ENCODE results near the gene LRRC46.

DNA sequence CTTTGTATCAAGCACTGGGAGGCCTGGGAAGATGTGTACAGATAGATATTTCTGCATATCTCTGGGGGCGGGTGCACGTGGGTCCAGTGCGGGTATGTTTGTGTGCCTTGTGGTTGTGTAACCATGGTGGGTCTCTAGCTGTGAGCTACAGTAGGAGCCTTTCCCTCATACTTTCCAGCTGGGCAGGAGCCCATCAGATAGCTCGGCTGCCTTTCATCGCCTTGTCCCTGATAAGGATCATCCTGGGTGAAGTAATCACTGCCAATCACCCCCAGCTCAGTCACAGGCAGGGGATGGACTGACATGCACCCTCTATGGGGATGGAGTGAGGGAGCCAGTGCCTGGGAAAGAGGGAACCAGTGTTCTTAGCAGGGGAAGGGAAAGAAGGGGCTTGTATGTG is 12.8 kb downstream of the LRRC46 start:
- TF ChIP-seq, protein P1, sequence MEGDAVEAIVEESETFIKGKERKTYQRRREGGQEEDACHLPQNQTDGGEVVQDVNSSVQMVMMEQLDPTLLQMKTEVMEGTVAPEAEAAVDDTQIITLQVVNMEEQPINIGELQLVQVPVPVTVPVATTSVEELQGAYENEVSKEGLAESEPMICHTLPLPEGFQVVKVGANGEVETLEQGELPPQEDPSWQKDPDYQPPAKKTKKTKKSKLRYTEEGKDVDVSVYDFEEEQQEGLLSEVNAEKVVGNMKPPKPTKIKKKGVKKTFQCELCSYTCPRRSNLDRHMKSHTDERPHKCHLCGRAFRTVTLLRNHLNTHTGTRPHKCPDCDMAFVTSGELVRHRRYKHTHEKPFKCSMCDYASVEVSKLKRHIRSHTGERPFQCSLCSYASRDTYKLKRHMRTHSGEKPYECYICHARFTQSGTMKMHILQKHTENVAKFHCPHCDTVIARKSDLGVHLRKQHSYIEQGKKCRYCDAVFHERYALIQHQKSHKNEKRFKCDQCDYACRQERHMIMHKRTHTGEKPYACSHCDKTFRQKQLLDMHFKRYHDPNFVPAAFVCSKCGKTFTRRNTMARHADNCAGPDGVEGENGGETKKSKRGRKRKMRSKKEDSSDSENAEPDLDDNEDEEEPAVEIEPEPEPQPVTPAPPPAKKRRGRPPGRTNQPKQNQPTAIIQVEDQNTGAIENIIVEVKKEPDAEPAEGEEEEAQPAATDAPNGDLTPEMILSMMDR (conservative IDR thresholded peaks at IDR 0.05 in 1 of 2, IDR thresholded peaks at IDR 0.05 in 1 of 2; ENCODE audit: extremely low read depth in 1 of 2, insufficient read depth in 1 of 2, low read depth in 1 of 2, low read length in 2 of 2): no peak
- TF ChIP-seq EZH2 (IDR thresholded peaks at IDR 0.05; ENCODE audit: borderline replicate concordance, low read length): no peak

All from mammary epithelial cell (primary cell).